GM20000 (cell line): ENCODE measurements around the gene TNFAIP8.
A peak's percentile ranks its signal among the peaks of the same experiment; 100 is the strongest.
"Not testable (repeated sequence)": the region's sequence is repeated elsewhere in the genome, so short reads cannot be mapped to it uniquely, and the experiment has no call there.

Experiments used
- DNase-seq: peaks from one replicate; pipeline ENCODE4 v3.0.0; 2012; ENCODE audit warnings: low spot score
- TF ChIP-seq, protein P1 (sequence below): IDR thresholded peaks from 2 replicates; pipeline ENCODE4 v1.5.1; 2012; ENCODE audit warnings: mild to moderate bottlenecking, control low read depth; ENCODE audit errors: extremely low read depth, missing control alignments

The TNFAIP8 gene

DNA sequence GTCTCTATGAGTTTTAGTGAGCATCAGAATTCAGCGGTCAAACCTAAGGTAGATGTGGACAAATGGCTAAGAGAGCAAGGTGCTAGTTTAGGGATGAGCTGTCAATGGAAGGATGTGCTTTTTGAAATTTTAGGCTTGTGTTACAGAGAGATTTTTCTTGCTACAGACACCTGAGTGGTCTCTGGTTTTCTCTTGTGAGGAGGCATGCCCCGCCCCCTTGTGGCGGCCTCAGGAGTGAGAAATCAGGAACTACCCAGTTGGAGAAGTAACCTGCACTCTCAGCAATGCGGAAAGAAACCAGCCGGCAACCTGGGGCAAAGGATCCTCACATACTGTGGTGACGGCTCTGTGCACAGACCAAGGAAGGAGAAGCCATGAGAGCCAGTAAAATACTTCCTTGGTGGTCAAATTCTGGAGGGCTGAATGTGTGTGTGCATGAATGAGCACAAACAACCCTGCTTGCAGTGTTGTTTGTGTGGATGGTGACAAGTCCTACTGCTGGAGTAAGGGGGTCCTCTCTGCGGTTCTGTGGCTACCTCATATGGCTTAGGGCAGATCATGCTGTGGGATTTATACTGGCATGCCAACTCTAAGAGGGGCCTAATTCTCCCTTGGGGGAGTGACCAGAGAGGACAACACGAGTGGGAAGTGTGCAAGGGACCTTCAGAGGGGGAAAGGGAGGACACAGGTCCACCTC, 79.8 kb downstream of the TNFAIP8 start:
- peak; percentile 50 for DNase-seq
- TF ChIP-seq, protein P1, sequence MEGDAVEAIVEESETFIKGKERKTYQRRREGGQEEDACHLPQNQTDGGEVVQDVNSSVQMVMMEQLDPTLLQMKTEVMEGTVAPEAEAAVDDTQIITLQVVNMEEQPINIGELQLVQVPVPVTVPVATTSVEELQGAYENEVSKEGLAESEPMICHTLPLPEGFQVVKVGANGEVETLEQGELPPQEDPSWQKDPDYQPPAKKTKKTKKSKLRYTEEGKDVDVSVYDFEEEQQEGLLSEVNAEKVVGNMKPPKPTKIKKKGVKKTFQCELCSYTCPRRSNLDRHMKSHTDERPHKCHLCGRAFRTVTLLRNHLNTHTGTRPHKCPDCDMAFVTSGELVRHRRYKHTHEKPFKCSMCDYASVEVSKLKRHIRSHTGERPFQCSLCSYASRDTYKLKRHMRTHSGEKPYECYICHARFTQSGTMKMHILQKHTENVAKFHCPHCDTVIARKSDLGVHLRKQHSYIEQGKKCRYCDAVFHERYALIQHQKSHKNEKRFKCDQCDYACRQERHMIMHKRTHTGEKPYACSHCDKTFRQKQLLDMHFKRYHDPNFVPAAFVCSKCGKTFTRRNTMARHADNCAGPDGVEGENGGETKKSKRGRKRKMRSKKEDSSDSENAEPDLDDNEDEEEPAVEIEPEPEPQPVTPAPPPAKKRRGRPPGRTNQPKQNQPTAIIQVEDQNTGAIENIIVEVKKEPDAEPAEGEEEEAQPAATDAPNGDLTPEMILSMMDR, result peak; percentile 56

DNA sequence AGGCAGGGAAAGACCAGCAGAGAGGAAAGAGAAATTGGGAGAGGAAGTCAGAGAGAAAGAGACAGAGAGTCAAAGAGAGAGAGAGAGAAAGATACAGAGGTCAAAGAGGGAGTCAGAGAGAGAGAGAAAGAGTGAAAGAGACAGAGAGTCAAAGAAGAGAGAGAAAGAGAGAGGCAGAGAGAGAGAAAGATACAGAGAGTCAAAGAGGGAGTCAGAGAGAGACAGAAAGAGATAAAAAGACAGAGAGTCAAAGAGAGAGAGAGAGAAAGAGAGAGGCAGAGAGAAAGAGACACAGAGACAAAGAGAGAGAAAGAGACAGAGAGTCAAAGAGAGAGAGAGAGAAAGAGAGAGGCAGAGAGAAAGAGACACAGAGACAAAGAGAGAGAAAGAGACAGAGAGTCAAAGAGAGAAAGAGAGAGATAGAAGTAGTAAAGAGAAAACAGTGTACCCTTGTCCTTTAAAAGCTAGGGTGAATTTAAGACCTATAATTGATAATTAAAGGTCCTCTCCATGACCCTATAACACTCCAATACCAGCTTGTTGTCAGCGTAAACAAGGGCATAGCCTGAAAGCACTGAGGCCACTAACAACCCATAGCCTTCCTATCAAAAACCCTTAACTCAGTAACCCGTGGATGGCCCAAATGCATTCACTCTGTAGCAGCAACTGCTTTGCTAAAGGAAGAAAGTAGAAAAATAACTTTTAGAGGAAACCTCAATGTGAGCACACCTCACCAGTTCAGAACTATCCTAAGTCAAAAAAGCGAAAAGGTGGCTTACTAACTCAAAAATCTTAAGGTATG, 82.2 kb downstream of the TNFAIP8 start:
- not testable (repeated sequence) for DNase-seq

- not testable (repeated sequence) for DNase-seq
These were observed 82.7 kb downstream of the TNFAIP8 start for GRCh38 chr5:119438587-119438917.

DNA sequence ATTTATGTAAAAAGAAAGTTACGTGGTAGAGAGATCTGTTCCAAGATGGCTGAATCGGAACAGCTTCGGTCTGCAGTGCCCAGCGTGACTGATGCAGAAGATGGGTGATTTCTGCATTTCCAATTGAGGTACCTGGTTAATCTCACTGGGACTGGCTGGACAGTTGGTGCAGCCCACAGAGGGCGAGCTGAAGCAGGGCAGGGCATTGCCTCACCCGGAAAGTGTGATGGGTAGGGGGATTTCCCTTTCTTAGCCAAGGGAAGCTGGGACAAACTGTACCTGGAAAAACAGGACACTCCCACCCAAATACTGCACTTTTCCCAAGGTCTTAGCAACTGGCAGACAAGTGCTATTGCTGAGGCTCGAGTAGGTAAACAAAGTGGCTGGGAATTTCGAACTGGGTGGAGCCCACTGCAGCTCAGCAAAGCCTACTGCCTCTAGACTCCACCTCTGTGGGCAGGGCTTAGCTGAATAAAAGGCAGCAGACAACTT, 83.4 kb downstream of the TNFAIP8 start:
- DNase-seq, result no peak
- TF ChIP-seq, protein P1, result no peak

GRCh38 chr5:119439632-119440031, 83.8 kb downstream of the TNFAIP8 start:
- not testable (repeated sequence) for DNase-seq

GRCh38 chr5:119444643-119445042, 88.8 kb downstream of the TNFAIP8 start:
- not testable (repeated sequence) for DNase-seq

DNA sequence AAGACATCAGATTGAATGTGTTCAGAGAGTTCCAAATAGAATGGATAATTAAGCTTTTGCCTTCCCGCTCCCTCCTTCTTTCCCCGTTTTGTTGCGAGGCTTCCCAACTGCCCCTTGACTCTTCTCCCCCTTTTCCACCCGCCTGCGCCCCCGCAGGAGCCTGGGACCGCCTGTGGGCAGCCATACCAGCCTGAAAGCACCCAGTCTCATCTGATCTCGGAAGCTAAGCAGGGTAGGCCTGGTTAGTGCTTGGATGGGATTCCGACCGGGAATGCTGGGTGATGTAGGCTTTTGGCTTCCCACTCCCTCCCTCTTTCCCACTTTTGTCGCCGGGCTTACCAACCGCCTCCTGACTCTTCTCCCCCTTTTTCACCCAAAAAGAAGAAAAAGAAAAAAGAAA, 89.7 kb downstream of the TNFAIP8 start:
- no peak for DNase-seq
- TF ChIP-seq, protein P1, result no peak
